IMR-90 (cell line): ENCODE data around the gene ACTBL2. TPM values are rescaled to one million over a fixed set of nuclear protein-coding genes. Genes with fewer than 3 reads are reported as not detected.

Source experiments
- ATAC-seq: fragments of 200-7000 bp; cut with Tn5 transposase; 2 replicates; pipeline ENCODE4 v1.9.1; 2020; ENCODE audit warnings: low read depth, mild to moderate bottlenecking, moderate library complexity
- BruUV-seq: library from RNA; stranded (reverse); fragments of 400-500 nt; replicated peaks from 2 replicates; lab custom pipeline; 2021; lab: Mats Ljungman, UMichigan
- CTCF ChIA-PET: fragments of 300-600 bp; formaldehyde crosslinking; extraction: SDS; loops from one replicate; lab custom pipeline; 2021; ENCODE audit warnings: antibody characterized with exemption; lab: Yijun Ruan, JAX
- POLR2A ChIA-PET: fragments of 300-600 bp; sonication (Branson Sonifier 250); formaldehyde crosslinking; loops from one replicate; lab custom pipeline; 2022; ENCODE audit warnings: antibody characterized with exemption; ENCODE audit not compliant: unreplicated experiment; lab: Charles Lee
- DNase-seq: peaks from one replicate; pipeline ENCODE4 v3.0.0; 2013
- H2AFZ ChIP-seq: replicated peaks from 2 replicates; pipeline ENCODE3; 2013; ENCODE audit warnings: low read length, mild to moderate bottlenecking; ENCODE audit not compliant: poor library complexity
- H2AK5ac ChIP-seq: 2 replicates; pipeline ENCODE4 v1.6.1; 2013; ENCODE audit warnings: low read depth, low read length, inconsistent platforms
- H2AK9ac ChIP-seq: replicated peaks from 2 replicates; pipeline ENCODE3; 2013; ENCODE audit warnings: mild to moderate bottlenecking, low read depth, low read length, moderate library complexity; ENCODE audit not compliant: poor library complexity
- H2BK120ac ChIP-seq: 2 replicates; pipeline ENCODE4 v1.6.1; 2013; ENCODE audit warnings: low read depth, low read length, inconsistent platforms
- H2BK15ac ChIP-seq: 3 replicates; pipeline ENCODE4 v1.6.1; 2013; ENCODE audit warnings: low read depth, low read length, inconsistent platforms
- H2BK20ac ChIP-seq: 2 replicates; pipeline ENCODE4 v1.6.1; 2013; ENCODE audit warnings: low read depth, mild to moderate bottlenecking, inconsistent platforms, low read length, moderate library complexity
- H2BK5ac ChIP-seq: 2 replicates; pipeline ENCODE4 v1.6.1; 2013; ENCODE audit warnings: mild to moderate bottlenecking, low read depth, low read length, inconsistent platforms; ENCODE audit not compliant: poor library complexity, severe bottlenecking
- H3K14ac ChIP-seq: replicated peaks from 2 replicates; pipeline ENCODE4 v1.6.1; 2013; ENCODE audit warnings: low read depth, low read length, inconsistent platforms
- H3K18ac ChIP-seq: 2 replicates; pipeline ENCODE4 v1.6.1; 2013; ENCODE audit warnings: low read depth, low read length, control low read depth
- H3K23ac ChIP-seq: 2 replicates; pipeline ENCODE4 v1.6.1; 2013; ENCODE audit warnings: low read depth, low read length, inconsistent platforms
- H3K27ac ChIP-seq: 2 replicates; pipeline ENCODE4 v1.5.1; 2013; ENCODE audit warnings: mild to moderate bottlenecking, control low read depth, low read length; ENCODE audit not compliant: insufficient read depth
- H3K27me3 ChIP-seq: 2 replicates; pipeline ENCODE4 v1.6.1; 2013; ENCODE audit warnings: low read length; ENCODE audit not compliant: control insufficient read depth, insufficient read depth
- H3K36me3 ChIP-seq: 2 replicates; pipeline ENCODE4 v1.6.1; 2013; ENCODE audit warnings: low read length, mixed read lengths; ENCODE audit not compliant: control insufficient read depth, insufficient read depth
- H3K4ac ChIP-seq: 2 replicates; pipeline ENCODE4 v1.6.1; 2013; ENCODE audit warnings: low read depth, low read length, inconsistent platforms
- H3K4me1 ChIP-seq: 2 replicates; pipeline ENCODE4 v1.6.1; 2013; ENCODE audit warnings: low read length, mixed read lengths; ENCODE audit not compliant: control insufficient read depth, insufficient read depth
- H3K4me2 ChIP-seq: 2 replicates; pipeline ENCODE4 v1.6.1; 2013; ENCODE audit warnings: low read depth, mild to moderate bottlenecking, control low read depth, low read length, moderate library complexity
- H3K4me3 ChIP-seq: 2 replicates; pipeline ENCODE4 v1.5.1; 2013; ENCODE audit warnings: low read depth, mild to moderate bottlenecking, control low read depth, low read length, moderate library complexity; ENCODE audit not compliant: insufficient read depth
- H3K56ac ChIP-seq: 2 replicates; pipeline ENCODE4 v1.6.1; 2013; ENCODE audit warnings: low read length, inconsistent platforms; ENCODE audit not compliant: insufficient read depth; ENCODE audit errors: extremely low read depth
- H3K79me1 ChIP-seq, 2 experiments: 2 replicates each; pipeline ENCODE4 v1.6.1; 2013; ENCODE audit warnings: low read length in 2 of 2, inconsistent platforms in 1 of 2, low read depth in 1 of 2
- H3K9ac ChIP-seq: 2 replicates; pipeline ENCODE4 v1.6.1; 2013; ENCODE audit warnings: low read depth, low read length, control low read depth
- H3K9me1 ChIP-seq: 2 replicates; pipeline ENCODE4 v1.6.1; 2013; ENCODE audit warnings: low read length, inconsistent platforms; ENCODE audit not compliant: insufficient read depth
- H3K9me3 ChIP-seq: 2 replicates; pipeline ENCODE4 v1.6.1; 2013; ENCODE audit warnings: low read length; ENCODE audit not compliant: control insufficient read depth, insufficient read depth
- H4K20me1 ChIP-seq: 2 replicates; pipeline ENCODE4 v1.6.1; 2013; ENCODE audit warnings: low read length, inconsistent platforms; ENCODE audit not compliant: insufficient read depth
- H4K5ac ChIP-seq: 2 replicates; pipeline ENCODE4 v1.6.1; 2013; ENCODE audit warnings: mild to moderate bottlenecking, low read depth, low read length, control low read depth
- H4K8ac ChIP-seq, 2 experiments: 2 replicates each; pipeline ENCODE4 v1.6.1; 2013; ENCODE audit warnings: low read depth in 2 of 2, low read length in 2 of 2, control low read depth in 1 of 2, inconsistent platforms in 1 of 2
- H4K91ac ChIP-seq: 2 replicates; pipeline ENCODE4 v1.6.1; 2013; ENCODE audit warnings: low read depth, low read length, inconsistent platforms; ENCODE audit not compliant: insufficient read depth
- BHLHE40 ChIP-seq: fragments of 150-350 bp; IDR thresholded peaks from 2 replicates; pipeline ENCODE4 v1.6.1; 2016; ENCODE audit warnings: mild to moderate bottlenecking, low read depth, low read length
- CHD1 ChIP-seq: IDR thresholded peaks from 2 replicates; pipeline ENCODE4 v1.6.1; 2012; ENCODE audit warnings: low read depth, low read length, improper control_type of control experiment
- CTCF ChIP-seq: conservative IDR thresholded peaks from 2 replicates; pipeline ENCODE4 v1.5.1; 2012; ENCODE audit warnings: mild to moderate bottlenecking, low read depth, low read length, improper control_type of control experiment
- ELK1 ChIP-seq: fragments of 150-350 bp; IDR thresholded peaks from 2 replicates; pipeline ENCODE4 v1.6.1; 2016; ENCODE audit warnings: low read depth, mild to moderate bottlenecking, low read length, moderate library complexity, borderline replicate concordance
- MAZ ChIP-seq: IDR thresholded peaks from 2 replicates; pipeline ENCODE4 v1.6.1; 2012; ENCODE audit warnings: low read depth, mild to moderate bottlenecking, low read length, improper control_type of control experiment, moderate library complexity, borderline replicate concordance
- MXI1 ChIP-seq: IDR thresholded peaks from 2 replicates; pipeline ENCODE4 v1.6.1; 2012; ENCODE audit warnings: low read depth, mild to moderate bottlenecking, low read length, moderate library complexity, borderline replicate concordance
- RAD21 ChIP-seq: IDR thresholded peaks from 2 replicates; pipeline ENCODE4 v1.6.1; 2012; ENCODE audit warnings: low read length, improper control_type of control experiment
- SMC3 ChIP-seq: fragments of 150-350 bp; IDR thresholded peaks from 2 replicates; pipeline ENCODE4 v1.6.1; 2016; ENCODE audit warnings: low read depth, mild to moderate bottlenecking, antibody characterized with exemption, low read length, moderate library complexity
- WGBS, 2 experiments: methylation state at CpG; one replicate each; pipeline versions ENCODE4 v1.1.5 to v1.1.7; 2013; ENCODE audit warnings: missing lambda C conversion rate in 2 of 2; ENCODE audit not compliant: insufficient read length in 1 of 2; ENCODE audit errors: extremely low coverage in 2 of 2; 5-methylcytosine and 5-hydroxymethylcytosine counted together
- dilution Hi-C: fragments of 300-500 bp; cut with HindIII; formaldehyde crosslinking; loops from one replicate; pipeline ENCODE4 v1.14.3; 2018; ENCODE audit warnings: low sequenced_read_pairs; ENCODE audit not compliant: unreplicated experiment
- in situ Hi-C: fragments of 300-500 bp; cut with MboI; formaldehyde crosslinking; loops from 3 replicates; pipeline ENCODE4 v1.14.3; 2019; ENCODE audit warnings: low sequenced_read_pairs, inconsistent platforms, mixed read lengths
- intact Hi-C: fragments of 100-400 bp; cut with micrococcal nuclease; formaldehyde crosslinking; loops from 2 replicates; pipeline ENCODE4 v1.10.0; 2022
- polyA plus RNA-seq, 3 experiments: library from polyadenylated mRNA; depleted of rRNA; stranded (reverse); fragments of >200 nt; gene quantifications; 2 replicates each; pipeline ENCODE4 v1.2.3, GENCODE V29; 2012; ENCODE audit warnings: low replicate concordance in 1 of 3
- total RNA-seq: library from RNA; depleted of rRNA; stranded (reverse); fragments of >200 nt; gene quantifications from 2 replicates; pipeline ENCODE4 v1.2.3, GENCODE V29; 2012

The ACTBL2 gene
- total and polyA plus RNA-seq, 2 of the 4 experiments (the other 2 are of a cell fraction): 0.29 to 1.6 TPM

GRCh38 chr5:57445705-57446037, 36.9 kb downstream of the ACTBL2 start:
- ATAC-seq (no peak), DNase-seq (peak; percentile 36)
- Histone ChIP-seq H3K56ac (no peak overlapping the region), H4K5ac (peak overlapping the region; percentile 27), H2AK5ac (peak overlapping the region; percentile 78; the same call in 1 of the 2 replicates), H3K9me1 (peaks cover 20% of the 10 kb centered on the region), H3K27ac (peak overlapping the region; percentile 15; the same call in 1 of the 2 replicates), H2BK120ac (peak overlapping the region; percentile 64), H2AFZ (no peak overlapping the region), H3K36me3 (no peaks in the 10 kb centered on the region), H2BK15ac (peak overlapping the region; percentile 85; the same call in 2 of the 3 replicates), H3K9me3 (no peaks in the 10 kb centered on the region), H3K14ac (no peak overlapping the region; the same call in 1 of the 2 replicates), H2BK5ac (peak overlapping the region; percentile 21), H4K20me1 (no peaks in the 10 kb centered on the region), H3K27me3 (no peaks in the 10 kb centered on the region), H3K9ac (no peak overlapping the region), H2AK9ac (no peak overlapping the region), H3K4me3 (no peak overlapping the region), H2BK20ac (peak overlapping the region; percentile 54), H3K4ac (peak overlapping the region; percentile 86), H4K91ac (peak overlapping the region; percentile 69), H3K4me1 (peaks cover 33% of the 10 kb centered on the region), H3K4me2 (no peak overlapping the region), H3K79me1 (peaks cover 0 to 9% of the 10 kb centered on the region in 2 experiments; a peak in 1 of 4 replicates), H4K8ac (peak overlapping the region in 1 of 2 experiments; percentile 41; a peak in 1 of 4 replicates), H3K18ac (peak overlapping the region; percentile 70), H3K23ac (no peak overlapping the region)
- TF ChIP-seq CTCF (no peak), ELK1 (no peak), SMC3 (no peak), MAZ (no peak), MXI1 (no peak), RAD21 (no peak), CHD1 (no peak), BHLHE40 (no peak)
- CTCF ChIA-PET: no interaction called here
- in situ Hi-C loops: no loop called here
- BruUV-seq: no TSS peak
- POLR2A ChIA-PET: no interaction called here
- dilution Hi-C loops: no loop called here
- WGBS, 2 experiments: 80% methylated on average over 1 of the region's 4 CpGs; no CpG with 5 or more reads in 1 of the 2 experiments
- intact Hi-C loops: loop anchor here (5.0 kb wide), 1 partner anchor 47 kb away; no protein-coding TSS in a partner anchor
